Keratinocyte (primary cell): Measurements from ENCODE around the gene PRSS58.

ENCODE experiments used
- CTCF ChIP-seq, 3 experiments: IDR thresholded peaks in 1 of 3; conservative IDR thresholded peaks in 1 of 3; optimal IDR thresholded peaks in 1 of 3; 2 replicates in 2 of 3; 3 replicates in 1 of 3; pipeline versions ENCODE3 to v1.5.1; 2011; ENCODE audit warnings: low read length in 3 of 3, mild to moderate bottlenecking in 3 of 3, moderate library complexity in 2 of 3, control low read depth in 1 of 3, inconsistent platforms in 1 of 3; ENCODE audit not compliant: insufficient read depth in 2 of 3; ENCODE audit errors: extremely low read depth in 1 of 3
- EZH2 ChIP-seq: IDR thresholded peaks from one replicate; pipeline ENCODE4 v1.6.1; 2012; ENCODE audit warnings: inconsistent platforms, mild to moderate bottlenecking, low read length, moderate library complexity

DNA sequence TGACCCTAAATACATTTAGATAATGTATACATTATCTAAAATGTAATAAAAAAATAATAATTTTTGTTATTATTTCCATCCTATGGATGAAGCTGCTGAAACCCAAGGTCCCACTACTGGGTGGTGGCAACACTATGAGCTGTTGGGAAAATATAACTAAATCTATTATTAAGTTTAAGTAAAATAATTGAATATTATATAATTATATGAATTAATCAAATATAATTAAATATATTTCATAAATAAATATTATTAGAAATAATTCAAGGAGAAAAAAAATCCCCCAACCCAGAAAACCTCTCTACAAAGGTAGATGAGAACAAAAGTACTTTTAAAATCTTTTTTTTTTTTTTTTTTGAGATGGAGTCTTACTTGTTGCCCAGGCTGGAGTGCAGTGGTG lies 7.9 kb downstream of the PRSS58 start:
- TF ChIP-seq CTCF (optimal IDR thresholded peaks at IDR 0.05 in 1 of 3, IDR thresholded peaks at IDR 0.05 in 1 of 3, conservative IDR thresholded peaks at IDR 0.05 in 1 of 3; ENCODE audit: extremely low read depth in 1 of 3, insufficient read depth in 2 of 3, low read length in 3 of 3) (no peak), EZH2 (no peak)
